Stimulated activated CD8-positive, alpha-beta memory T cell treated with anti-CD3 and anti-CD28 coated beads, Interleukin-7, amount 100 ng/mL, for 4 hours (primary cell): Measurements from ENCODE around the gene PDIA2.
"Not testable (repeated sequence)": the region's sequence is repeated elsewhere in the genome, so short reads cannot be mapped to it uniquely, and the experiment has no call there.

Source experiments
- DNase-seq, 2 donors: peaks; one replicate each; pipeline ENCODE4 v3.0.0-alpha.2; 2020; ENCODE audit warnings: low read depth in 2 of 2

PDIA2 gene

GRCh38 chr16:330741-331140 is 47.8 kb downstream of the PDIA2 start:
- DNase-seq = no peak

DNA sequence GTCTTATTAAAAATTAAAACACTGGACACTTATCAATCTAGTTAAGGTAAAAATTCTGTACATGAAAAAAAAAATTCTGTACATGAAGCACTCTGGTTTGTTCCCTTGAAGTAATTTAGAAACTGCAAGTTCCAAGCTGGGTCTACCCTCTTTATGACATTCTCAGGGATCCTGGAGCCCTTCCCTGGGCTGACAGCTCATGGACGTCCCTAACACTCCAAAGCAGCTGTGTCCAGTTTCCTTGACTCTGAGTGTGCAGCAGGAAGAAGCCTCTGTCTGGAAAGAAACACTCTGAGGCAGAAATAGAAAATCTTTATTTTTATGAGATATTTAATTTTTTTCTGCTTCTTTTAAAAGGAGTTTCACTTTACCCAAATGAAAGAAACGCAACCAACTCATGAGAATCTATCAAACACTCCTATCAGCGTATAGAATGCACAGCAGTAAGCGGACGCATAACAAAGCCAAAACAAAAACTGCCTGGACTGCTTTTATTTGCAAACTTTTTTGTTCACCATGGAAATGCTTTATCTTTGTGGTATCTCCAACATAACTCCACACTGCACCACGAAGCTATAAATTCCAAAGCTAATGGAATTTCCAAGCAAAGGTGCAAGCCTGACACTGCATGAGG is 48.3 kb downstream of the PDIA2 start:
- not testable (repeated sequence) for DNase-seq

GRCh38 chr16:333406-334094 is 50.6 kb downstream of the PDIA2 start:
- DNase-seq = no peak

- not testable (repeated sequence) for DNase-seq
Measured at GRCh38 chr16:334164-334832, 51.3 kb downstream of the PDIA2 start.

DNA sequence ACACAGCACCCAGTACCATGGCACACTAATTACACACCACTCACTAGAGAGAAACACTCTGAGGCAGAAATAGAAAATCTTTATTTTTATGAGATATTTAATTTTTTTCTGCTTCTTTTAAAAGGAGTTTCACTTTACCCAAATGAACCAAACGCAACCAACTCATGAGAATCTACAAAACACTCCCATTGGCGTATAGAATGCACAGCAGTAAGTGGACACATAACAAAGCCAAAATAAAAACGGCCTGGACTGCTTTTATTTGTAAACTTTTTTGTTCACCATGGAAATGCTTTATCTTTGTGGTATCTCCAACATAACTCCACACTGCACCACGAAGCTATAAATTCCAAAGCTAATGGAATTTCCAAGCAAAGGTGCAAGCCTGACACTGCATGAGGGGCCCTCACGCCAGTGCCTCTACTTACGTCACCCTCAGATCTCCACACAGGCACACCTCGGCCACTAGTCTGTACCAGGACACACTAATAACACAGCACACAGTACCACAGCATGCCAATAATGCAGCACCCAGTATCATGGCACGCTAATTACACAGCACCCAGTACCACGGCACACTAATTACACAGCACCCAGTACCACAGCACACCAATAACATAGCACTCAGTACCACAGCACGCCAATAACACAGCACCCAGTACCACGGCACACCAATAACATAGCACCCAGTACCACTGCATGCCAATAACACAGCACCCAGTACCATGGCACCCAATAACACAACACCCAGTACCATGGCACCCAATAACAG is 52.1 kb downstream of the PDIA2 start:
- not testable (repeated sequence) for DNase-seq

DNA sequence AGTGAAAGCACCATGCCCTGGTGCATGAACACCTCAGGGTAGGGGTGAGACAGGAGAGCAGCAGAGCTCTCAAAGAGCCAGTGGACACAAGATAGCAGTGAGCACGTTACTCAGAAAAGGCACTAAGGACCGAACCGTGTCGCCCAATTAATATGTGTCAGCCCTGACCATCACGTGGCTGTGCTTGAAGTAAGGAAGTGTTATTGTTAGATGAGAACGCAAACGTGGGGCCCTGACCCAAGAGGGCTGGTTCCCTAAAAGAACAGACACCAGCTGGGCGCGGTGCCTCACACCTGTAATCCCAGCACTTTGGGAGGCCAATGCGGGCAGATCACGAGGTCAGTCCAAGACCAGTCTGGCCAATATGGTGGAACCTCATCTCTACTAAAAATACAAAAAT is 53.3 kb downstream of the PDIA2 start:
- no peak for DNase-seq
